GM18520 (cell line): Measurements from ENCODE around the gene DPYSL5.

ENCODE experiments used
- ATAC-seq: cut with Tn5 transposase; IDR thresholded peaks from one replicate; pipeline ENCODE4 v1.9.1; 2021; ENCODE audit not compliant: unreplicated experiment

The DPYSL5 gene

DNA sequence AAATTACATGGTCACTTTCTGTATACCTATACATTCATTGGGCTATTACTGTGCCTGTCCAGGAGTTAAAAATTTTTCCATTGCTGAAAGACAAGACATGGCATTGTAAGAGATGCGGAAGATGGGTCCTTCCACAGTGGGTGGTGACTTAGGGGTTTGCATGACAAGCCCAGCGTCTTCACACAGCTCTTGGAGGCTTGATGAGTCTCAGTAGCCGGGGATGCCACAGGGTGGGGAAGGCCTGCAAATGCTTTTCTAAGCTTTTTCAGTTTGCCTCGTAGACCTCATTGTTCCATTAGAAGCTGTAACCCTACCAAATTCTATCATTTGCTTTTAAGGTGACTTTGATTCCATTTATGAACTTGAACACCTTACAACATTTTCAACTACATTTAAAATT, 104.4 kb downstream of the DPYSL5 start:
- no peak for ATAC-seq

DNA sequence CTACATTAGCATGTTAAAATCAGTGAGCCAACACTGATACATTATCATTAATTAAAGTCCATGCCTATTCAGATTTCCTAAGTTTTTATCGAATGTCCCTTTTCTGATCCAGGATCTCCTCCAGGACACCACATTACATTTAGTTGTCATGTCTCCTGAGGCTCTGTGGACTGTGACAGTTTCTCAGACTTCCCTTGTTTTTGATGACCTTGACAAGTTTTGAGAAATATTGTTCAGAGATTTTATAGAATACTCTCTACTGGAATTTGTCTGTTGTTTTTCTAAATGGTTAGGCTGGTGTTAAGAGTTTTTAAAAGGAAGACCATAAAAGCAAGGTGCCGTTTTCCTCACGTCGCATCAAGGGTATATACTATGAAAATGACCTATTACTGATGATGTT, 106.2 kb downstream of the DPYSL5 start:
- ATAC-seq = no peak

DNA sequence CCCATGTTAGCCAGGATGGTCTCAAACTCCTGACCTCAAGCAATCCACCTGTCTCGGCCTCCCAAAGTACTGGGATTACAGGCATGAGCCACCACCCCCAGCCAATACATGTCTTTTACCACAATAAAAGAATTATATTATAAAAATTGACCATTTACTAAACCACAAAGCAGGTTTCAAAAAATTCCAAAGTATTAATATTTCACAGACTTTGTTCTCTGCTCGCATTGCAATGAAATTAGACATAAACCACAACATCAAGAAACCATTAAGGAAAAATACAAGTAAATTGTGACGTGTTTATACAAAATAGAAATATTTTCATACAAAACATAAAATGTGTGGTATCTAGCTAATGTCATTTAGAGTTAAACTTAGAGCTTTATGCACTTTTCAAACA, 109.1 kb downstream of the DPYSL5 start:
- no peak for ATAC-seq

DNA sequence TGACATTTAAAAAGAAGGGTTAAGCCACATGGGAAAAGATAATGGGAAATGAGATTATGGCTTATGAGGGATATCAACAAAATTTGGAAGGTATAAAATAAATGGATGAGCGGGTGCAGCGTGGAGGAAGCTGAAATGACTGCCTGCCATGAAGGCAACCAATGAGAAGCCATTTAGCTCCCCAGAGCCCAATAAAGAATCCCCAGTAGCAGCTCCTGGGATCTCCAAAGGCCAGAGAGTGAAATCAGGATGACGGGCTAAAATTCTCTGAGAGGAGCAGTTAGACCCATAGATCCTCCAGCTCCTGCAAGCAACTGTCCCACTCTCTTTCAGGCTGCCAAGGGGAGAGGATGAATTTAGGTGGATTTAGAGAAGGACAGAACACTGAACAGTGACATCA, 109.6 kb downstream of the DPYSL5 start:
- no peak for ATAC-seq

DNA sequence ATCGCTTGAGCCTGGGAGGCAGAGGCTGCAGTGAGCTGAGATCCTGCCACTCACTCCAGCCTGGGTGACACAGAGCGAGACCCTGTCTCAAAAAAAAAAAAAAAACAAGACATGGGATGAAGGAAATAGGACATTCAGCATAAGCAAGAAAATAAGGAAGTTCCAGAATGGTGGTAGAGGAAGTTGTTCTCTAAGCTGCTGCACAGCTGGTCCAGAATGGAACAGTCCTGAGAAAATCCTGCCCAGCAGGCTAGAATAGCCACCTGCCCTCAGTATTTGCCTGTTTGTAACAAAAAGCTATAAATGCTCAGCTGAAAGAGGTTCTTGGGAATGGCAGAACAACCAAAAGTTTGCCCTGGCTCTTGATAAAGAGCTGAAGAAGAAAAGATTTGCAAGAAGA, 111.4 kb downstream of the DPYSL5 start:
- ATAC-seq = no peak

DNA sequence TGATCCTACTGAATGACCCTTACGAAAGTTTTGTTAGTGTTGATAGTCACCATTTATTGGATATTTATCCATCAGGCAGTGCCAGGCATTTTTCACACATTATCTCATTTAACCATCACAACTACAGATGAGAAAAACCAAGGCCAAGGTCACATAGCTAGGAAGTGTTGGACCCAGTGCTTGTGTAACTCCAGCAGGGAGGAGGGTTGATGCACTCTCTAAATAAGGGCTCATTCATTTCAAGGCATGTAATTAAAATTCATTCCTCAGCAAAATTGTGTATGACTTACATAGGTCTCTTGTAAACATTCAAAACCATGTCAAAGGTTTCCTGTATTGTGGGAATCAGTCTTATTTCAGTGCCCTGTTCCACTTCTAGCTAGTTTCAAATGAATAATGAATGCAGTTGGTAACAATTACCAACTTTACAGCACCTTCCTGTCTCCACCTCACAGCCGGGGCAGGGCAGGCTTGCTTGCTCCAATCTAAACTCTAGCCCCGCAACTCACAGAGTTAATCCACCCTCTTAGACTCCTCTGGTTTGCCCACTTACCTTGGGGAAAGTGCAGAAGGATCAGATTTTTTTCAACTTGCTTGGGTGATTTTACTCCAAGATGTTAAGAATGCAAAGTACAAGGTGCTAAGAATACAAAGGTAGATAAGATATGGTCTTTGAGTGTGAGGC, 116.7 kb downstream of the DPYSL5 start:
- ATAC-seq = no peak

DNA sequence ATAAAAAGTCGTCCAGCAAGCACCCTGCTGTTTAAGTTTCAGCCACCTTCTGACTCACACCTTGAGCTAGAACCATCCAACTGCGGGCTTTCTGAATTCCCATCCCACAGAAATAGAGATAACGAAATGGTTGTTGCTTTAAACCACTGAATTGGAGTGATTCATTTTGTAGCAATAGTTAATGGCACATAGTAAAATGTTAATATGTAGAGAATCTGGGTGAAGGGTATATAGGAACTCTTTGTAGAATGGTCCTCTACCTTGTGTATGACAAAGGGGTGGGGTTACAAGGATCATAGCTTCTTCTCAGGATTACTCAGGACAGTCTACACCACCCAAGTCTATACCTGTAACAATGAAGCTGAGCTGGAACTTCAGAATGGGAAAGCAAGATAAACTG, 120.1 kb downstream of the DPYSL5 start:
- no peak for ATAC-seq

DNA sequence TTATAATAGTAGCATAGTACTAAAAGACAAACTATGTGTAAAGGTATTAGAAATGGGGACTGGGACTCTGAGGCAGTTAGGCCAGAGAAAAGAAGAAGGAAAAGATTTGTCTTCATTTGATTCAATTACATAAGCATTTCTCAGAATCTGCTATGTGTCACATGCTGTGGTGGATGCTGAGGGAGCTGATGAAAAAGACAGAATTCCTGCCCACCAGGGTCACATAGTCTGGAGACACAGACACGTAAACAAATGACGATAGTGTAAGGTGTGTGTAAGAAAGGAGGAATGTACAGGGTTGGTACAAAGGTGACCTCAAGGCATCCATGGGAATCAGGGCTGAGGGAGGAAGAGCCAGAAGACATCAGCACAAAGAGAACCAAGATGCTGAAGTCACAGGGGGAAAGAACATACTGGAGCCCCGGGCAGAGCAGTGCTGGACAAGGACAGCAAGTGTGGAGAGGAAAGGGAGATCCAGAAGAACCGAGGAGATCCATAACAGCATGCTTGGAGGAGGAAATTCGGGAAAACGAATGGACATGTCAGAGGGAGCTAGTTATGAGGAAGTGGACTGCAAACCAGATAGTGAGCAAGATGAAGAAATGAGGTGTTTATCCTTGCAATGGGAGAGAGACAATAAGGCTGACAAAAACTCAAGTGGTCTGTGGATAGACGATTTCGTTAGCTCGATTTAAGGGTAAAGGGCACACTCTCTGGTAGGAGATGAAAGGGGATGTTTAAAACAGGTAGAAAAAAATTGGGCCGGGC, 121.3 kb downstream of the DPYSL5 start:
- ATAC-seq = no peak

DNA sequence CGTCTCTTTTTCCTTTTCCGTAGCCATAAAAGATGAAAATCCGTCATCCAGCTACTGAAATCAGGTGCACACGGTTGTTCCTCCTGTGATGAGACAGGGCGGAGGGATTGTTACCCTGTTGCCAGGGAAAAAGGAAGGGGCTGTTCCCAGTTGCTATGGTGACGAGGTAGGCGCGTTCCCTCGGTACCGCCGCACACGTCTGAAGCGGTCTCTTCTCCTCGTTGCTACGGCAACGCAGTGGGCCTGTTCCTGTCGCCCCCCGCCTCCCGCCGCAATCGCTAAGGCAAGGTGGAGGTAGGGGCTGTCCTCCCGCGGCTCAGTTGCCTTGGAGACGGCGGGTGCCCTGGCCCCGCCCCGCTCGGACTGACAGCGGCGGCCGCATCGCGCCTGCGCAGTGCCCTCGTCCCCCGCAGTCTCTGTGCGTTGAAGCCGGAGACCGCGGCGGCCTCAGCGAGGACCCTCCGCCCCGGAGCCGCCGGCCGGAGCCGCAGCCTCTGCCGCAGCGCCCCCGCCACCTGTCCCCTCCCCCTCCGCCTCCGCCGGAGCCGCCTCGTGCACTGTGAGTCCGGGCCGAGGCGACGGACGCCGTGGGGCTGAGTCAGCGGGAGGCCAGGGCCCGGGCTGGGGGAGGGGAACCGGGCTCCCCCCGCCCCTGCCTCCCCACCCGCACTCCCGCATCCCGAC, 122.5 kb downstream of the DPYSL5 start, which contains the start of gene MAPRE3:
Gene MAPRE3 (plus strand): TSS at position 394 of the 684 bp plus-strand sequence. CDS start 51,582 bp downstream, outside the sequence.
- ATAC-seq = peak; percentile 69

DNA sequence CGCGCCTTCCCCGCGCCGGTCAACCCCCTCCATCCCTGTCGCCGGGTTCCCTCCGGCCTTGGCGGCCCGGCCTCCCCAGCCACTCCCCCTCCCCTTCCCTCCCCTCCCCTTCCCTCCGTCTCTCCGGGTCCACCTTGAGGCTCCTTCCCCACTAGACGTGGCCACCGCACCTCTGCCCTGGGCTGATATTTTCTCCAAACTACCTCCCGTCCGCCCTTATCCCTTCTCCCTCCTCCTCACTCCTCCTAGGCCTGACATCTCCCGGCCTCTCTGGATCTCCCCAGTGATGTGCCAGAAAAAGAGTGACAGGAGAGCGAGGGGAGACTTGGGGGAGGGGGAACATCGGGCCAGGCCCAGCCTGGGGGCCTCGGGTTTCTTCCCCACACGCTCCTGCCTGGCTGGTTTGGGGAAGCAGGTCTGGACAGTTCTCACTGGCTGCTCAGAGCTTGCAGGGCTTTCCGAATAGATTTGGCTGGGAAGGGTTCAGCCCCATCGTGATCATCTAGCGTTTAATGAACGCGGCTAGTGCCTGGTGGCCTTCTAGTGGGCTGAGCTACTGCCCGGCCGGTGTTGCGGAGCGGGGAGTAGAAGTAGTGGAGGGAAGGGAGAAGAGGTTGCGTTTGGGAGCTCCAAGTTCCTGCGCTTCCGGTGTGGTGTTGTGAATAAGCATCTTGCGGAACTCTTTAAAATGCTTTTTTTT, 123.1 kb downstream of the DPYSL5 start:
- ATAC-seq = no peak

DNA sequence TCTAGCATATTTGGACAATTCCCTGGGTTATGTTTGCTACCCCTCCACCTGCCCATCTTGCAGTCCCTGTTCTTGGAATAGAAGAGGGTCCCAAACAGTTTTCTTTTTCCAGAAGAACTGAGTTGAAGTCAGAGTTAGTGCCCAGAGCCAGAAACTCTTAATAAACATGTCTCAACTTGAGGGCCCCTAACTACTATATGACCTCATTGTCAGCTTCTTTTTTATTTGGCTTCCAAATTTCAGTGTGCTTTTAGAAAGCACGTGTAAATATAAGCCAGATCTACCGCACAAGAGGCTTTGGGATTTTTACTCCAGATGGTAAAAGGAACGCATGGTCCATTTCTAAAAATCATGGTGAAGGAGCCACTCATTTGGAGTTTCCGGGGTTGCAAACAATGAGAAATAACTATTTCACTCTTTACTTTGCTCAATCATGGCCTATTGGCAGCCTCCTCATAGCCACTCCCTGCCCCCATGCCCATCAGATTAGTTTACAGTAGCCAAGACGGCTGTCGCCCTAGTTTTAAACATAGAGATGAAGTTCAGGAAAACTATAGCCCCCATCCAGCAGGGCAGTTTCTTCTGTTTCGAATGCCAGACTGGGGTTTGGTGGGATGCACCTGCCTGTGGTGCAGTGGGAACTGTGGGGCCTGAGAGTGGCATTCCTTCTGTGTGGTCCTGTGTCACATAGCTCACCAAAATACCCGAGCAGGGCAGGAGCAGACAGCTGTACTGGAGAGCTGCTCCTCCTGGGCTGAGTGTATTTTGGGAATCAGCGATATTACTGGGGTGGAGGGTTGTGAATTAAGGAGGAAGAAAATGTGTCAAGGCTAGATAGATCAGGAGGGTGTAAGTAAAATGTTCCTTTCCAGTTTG, 124.2 kb downstream of the DPYSL5 start:
- ATAC-seq = no peak

DNA sequence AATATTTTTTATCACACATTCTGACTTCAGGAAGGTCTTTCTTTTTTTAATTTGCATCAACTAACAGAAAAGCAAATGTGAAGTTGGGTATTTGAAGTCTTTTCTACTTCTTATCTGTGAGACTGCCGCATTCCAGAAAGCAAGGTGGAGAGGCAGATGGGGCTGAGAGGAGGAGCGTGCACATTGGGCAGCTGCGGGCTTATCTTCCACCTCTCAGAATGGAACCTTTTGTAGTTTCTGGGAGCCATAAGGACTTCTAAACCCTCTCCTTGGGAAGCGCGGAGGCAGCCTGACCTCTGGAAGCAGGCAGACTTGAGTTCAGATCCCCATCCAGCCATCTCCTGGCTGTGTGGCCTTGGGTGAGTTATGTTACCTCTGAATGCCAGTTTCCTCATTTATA, 126.4 kb downstream of the DPYSL5 start:
- ATAC-seq = no peak

DNA sequence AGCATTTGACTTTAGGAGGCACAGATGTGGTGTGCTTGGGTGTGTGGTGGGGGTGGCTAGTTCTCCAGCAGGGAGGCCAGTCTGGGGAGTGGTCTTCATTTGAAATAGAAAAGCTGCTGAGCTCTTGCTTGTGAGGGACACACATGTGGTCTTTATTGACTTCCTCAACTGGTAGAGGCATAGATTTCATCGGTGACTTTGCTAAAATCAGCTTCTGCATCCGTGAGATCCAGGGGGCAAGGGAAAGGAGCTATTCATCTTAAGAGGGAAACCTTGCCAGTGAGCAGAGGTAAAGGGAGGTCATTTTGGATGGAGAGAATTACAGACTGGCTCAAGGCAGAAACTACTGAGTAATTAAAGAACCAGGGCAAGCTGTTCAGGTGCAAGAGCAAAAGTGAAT, 127.2 kb downstream of the DPYSL5 start:
- no peak for ATAC-seq

DNA sequence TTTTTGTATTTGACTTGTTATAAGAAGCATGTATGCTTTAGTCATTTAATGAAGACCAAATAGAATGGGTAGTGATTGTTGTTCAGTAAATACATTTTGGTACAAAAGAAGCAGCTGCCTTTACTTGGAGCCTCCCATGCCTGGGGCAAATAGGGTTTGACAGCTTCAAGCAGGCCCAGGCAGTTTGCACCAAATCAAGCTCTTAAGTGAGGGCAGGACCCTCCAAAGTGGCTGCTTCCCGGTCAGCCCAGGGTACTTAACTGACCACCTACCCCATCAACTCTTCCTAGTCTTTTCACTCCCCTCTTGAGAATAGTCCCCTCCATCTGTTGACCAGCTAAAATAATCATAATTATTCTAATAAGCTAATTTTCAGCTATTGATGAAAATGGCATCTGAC, 127.7 kb downstream of the DPYSL5 start:
- ATAC-seq = no peak

DNA sequence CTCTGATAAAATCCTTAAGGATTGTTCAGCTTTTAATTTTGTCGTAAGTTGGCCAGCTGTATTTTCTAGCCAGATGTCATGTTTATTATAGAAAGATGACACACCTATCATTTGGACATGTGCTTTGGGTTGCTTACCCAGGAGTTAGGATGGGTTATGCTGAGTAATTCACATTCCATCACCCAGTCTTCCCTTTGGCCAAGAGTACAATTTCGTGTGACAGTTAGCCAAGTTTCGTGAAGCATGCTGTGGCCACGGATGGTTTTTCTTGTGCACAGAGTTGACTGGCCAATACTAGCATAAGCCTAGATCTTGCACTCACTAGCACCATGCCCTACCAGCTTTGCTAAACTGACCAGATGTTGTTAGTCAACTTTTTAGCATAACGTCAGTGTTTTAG, 128.3 kb downstream of the DPYSL5 start:
- no peak for ATAC-seq

DNA sequence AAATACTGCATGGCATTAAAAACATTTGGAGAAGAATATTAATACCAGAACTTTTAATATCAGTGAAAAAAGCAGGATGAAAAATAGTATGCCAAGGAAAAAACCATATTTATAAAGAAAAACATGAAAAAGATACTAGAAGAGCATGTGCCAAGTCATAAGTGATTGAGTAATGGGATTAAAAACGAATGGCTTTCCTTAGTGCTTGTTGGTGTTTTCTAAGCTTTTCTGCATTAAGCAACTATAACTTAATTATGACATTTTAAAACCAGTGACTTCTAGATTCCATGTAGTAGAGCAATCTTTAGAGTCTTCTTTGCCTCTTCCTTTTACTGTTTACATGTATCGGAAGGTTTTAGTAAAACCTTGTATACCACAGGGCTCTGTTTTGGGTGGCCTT, 129.1 kb downstream of the DPYSL5 start:
- no peak for ATAC-seq

DNA sequence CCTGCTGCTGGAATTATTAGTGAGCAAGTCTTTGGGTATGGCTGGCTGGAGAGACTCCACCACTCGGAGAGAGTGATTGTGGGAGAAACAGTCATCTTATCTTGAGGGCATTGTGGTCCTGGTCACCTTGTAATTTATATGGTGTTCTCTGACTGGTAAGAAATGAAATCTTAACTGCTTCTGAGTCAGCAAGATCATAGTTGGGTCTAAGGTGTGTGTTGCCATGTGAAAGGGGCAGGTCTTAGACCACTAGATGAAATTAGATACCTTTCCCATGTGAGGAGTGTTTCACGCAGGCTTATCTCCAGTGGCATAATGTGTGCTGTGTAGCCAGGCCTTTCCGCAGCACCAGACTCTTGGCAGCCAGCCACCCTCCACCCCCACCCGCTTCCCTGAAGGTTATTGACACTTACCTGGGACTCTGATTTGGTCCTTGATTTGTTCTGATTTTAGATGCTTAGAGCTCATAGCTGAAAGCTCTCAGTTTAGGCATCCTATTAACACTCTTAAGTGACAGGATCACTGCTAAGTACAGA, 130.2 kb downstream of the DPYSL5 start:
- no peak for ATAC-seq

DNA sequence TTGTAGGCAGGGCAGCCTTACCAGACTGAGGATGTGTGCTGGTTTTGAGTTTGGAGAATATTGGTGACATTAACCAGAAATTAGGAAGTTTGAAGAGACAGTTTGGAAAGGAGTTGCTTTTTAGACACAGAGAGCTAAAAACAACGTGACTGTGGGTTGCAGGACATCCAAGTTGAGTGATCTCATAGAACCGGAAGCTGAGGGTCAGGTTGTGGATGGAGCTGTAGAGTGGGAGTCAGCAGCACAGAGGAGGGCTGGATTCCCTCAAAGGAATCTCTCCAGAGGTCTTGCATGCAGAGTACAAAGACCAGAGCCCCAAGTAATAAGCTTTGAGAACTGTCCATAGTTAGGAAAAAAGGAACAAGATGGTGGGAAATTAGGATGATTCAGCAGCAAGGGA, 131.8 kb downstream of the DPYSL5 start:
- no peak for ATAC-seq

DNA sequence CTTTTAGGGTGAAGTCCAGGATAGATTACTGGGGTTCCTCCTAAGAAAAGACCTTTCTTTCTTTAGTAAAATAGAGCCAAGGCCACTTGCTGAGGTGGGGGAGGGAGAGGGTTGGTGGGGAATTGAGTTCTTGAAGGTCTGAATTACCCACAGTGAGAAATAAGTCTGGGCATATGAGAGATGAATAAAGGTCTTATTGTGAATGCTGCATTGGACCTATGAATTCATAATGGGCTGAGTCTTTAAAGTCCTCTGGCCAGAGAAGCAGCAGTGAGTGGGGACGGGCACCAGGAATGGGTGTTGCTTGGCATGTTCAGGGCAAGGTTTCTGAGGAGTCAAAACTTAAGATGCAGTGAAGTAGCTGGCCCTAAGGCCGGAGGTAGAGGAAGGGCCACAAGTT, 133.0 kb downstream of the DPYSL5 start:
- no peak for ATAC-seq

DNA sequence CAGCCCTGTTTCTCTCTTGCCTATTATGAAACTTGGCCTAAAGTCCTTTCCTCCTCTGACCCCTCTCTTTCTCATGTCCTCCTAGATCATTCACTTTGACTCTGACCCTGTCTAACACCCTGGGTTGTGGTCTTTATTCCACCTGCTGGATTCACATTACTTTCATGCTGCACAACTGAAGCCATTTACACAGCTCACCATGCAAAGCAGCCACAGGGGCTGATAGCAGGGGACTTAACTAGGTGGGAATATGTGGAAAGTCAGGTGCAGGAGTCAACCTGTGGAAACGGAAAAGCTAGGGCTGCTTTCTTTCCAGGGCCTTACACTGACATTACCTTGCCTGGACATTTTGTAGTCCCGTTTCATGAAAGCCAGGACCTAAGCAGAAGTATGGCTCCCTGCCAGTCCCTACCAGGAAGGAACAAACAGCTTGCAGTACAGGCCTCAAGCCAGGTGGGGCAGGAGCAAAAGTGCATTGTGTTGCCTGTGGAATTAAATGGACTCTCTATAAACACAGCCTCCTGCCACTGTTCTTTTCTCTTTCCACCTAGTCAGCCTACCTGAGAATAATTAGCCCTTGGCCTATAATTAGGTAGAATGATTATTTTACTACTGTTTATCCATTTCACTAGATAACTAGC, 134.3 kb downstream of the DPYSL5 start:
- no peak for ATAC-seq
